ENCODE measurements around the gene DHRS13.

DNA sequence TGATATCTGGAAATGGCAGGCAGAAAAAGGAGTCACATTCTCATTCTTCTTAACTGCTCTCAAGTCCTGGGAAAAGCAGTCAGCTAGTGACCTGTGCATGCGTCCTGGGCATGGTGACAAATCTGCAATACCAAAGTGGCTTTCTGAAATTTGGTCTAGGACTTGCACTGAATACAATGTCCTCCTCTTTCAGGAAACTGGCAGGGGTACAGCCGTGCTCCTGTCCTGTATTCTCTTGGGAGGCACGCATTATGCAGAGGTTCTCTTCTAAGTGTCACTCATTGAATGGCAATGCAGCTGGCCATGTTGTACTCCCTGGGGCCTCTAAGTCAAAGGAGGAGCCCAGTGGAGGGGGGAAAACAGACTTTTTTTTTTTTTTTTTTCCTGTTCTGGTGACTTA, 37.8 kb upstream of the DHRS13 start:
- TF ChIP-seq EZH2phosphoT487 (IDR thresholded peaks at IDR 0.05; ENCODE audit: borderline replicate concordance, low read length) (no peak), EZH2 (IDR thresholded peaks at IDR 0.05; ENCODE audit: low read length, unreplicated experiment) (no peak)
- TF ChIP-seq, protein P1, sequence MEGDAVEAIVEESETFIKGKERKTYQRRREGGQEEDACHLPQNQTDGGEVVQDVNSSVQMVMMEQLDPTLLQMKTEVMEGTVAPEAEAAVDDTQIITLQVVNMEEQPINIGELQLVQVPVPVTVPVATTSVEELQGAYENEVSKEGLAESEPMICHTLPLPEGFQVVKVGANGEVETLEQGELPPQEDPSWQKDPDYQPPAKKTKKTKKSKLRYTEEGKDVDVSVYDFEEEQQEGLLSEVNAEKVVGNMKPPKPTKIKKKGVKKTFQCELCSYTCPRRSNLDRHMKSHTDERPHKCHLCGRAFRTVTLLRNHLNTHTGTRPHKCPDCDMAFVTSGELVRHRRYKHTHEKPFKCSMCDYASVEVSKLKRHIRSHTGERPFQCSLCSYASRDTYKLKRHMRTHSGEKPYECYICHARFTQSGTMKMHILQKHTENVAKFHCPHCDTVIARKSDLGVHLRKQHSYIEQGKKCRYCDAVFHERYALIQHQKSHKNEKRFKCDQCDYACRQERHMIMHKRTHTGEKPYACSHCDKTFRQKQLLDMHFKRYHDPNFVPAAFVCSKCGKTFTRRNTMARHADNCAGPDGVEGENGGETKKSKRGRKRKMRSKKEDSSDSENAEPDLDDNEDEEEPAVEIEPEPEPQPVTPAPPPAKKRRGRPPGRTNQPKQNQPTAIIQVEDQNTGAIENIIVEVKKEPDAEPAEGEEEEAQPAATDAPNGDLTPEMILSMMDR (conservative IDR thresholded peaks at IDR 0.05; ENCODE audit: low read depth, low read length): no peak
